22Rv1 (cell line): Measurements from ENCODE around the gene RBM20.

ENCODE experiments used
- H3K27ac ChIP-seq: fragments of 450-650 bp; 2 replicates; pipeline ENCODE4 v1.5.1; 2017
- ZFX ChIP-seq: fragments of 450-650 bp; IDR thresholded peaks from 2 replicates; pipeline ENCODE4 v1.6.1; 2017; ENCODE audit warnings: antibody characterized with exemption, borderline replicate concordance
- TF ChIP-seq, protein P1 (sequence below): fragments of 450-650 bp; IDR thresholded peaks from 2 replicates; pipeline ENCODE4 v1.5.1; 2017; ENCODE audit warnings: mild to moderate bottlenecking

Gene RBM20

DNA sequence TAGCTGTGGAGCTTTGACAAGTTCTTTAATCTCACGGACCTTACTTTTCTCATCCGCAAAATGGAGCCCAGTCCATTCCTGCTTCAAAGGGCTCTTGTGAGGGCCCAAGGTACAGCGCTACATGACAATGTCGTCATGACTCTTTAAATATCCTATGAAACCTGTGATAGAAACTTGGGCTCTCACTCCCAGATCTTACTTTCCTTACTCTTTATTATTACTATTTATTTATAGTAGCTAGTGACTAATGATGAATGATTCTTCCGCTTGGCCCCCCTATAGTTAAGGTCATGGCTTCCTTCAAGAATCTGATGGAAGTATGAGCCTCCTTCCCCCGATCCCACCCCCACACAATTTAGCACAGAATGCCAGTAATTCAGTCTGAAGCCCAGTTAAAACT, 41.9 kb downstream of the RBM20 start:
- no peak overlapping the region for H3K27ac ChIP-seq

DNA sequence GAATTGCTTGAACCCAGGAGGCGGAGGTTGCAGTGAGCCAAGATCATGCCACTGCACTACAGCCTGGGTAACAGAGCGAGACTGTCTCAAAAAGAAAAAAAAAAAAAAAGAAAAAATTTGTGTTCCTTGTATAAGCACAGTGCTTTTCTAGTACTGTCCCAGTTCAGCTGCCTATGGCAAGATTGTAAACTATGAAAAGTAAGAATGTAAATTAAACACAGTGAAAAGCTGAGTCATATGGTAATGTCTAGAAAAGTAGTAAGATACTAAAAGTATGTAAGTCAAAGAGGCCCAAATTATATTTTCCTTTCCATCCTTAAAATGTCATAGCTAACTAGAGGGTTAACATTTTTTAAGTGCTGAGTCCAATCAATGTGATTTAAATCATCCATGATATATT, 42.8 kb downstream of the RBM20 start:
- H3K27ac ChIP-seq, result no peak overlapping the region
- no peak for TF ChIP-seq ZFX
- TF ChIP-seq, protein P1, sequence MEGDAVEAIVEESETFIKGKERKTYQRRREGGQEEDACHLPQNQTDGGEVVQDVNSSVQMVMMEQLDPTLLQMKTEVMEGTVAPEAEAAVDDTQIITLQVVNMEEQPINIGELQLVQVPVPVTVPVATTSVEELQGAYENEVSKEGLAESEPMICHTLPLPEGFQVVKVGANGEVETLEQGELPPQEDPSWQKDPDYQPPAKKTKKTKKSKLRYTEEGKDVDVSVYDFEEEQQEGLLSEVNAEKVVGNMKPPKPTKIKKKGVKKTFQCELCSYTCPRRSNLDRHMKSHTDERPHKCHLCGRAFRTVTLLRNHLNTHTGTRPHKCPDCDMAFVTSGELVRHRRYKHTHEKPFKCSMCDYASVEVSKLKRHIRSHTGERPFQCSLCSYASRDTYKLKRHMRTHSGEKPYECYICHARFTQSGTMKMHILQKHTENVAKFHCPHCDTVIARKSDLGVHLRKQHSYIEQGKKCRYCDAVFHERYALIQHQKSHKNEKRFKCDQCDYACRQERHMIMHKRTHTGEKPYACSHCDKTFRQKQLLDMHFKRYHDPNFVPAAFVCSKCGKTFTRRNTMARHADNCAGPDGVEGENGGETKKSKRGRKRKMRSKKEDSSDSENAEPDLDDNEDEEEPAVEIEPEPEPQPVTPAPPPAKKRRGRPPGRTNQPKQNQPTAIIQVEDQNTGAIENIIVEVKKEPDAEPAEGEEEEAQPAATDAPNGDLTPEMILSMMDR, result no peak

More for the DNA sequence above, 41.9 kb downstream of the RBM20 start:
- no peak for TF ChIP-seq ZFX
- TF ChIP-seq, protein P1, result no peak

DNA sequence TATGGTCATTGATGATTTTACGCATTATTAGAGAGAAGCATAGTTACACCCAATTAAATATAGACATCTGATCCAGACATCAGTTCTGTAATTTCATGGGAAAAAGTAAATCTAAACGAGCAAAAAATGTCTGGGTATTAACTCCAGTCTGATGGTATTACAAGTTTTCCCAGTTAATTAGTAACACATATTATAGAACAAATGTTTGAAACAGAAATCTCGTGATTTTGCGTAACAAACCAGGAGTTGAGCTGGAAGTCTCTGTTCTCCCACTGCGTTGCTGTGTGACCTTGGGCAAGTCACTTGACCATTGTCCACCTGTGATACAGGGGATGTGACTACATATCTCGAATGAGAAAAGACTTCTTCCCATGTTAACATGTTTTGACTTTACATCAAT, 43.3 kb downstream of the RBM20 start:
- H3K27ac ChIP-seq, result no peak overlapping the region
- no peak for TF ChIP-seq ZFX
- TF ChIP-seq, protein P1, result no peak

DNA sequence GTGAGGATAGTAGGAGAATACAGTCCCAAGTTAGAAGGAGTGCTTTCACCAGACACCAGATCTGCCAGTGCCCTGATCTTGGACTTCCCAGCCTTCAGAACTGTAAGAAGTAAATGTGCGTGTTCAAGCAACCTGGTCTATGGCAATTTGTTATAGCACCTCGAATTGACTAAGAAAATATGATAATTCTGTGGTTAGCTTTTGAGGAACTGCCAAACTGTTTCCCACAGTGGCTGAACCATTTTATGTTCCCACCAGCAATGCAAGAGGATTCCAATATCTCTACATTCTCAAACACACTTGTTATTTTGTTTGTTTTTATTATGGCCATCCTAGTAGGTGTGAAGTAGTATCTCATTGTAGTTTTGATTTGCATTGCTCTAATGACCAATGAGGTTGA, 47.0 kb downstream of the RBM20 start:
- H3K27ac ChIP-seq, result no peak overlapping the region
- TF ChIP-seq, protein P1, result no peak
- no peak for TF ChIP-seq ZFX

DNA sequence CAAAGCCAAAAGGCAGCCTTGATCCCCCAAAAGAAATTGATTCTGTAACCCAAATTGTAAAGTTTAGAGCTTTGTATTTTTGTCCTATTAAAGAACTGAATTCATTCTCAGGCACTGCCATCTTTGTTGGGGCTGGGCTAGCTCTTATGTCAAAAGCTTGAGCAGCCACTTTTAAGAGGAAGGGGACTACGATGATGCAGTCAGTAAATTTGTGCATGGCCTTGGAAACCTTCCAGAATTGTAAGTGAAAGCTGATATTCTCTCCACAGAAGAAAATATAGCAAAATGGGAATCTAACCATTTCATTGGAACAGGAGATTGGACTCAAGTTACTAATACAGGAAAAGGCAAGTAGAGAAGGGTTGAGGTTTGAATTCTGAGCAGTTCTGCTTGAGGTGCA, 50.1 kb downstream of the RBM20 start:
- TF ChIP-seq, protein P1, result no peak
- TF ChIP-seq ZFX, result no peak
- no peak overlapping the region for H3K27ac ChIP-seq

DNA sequence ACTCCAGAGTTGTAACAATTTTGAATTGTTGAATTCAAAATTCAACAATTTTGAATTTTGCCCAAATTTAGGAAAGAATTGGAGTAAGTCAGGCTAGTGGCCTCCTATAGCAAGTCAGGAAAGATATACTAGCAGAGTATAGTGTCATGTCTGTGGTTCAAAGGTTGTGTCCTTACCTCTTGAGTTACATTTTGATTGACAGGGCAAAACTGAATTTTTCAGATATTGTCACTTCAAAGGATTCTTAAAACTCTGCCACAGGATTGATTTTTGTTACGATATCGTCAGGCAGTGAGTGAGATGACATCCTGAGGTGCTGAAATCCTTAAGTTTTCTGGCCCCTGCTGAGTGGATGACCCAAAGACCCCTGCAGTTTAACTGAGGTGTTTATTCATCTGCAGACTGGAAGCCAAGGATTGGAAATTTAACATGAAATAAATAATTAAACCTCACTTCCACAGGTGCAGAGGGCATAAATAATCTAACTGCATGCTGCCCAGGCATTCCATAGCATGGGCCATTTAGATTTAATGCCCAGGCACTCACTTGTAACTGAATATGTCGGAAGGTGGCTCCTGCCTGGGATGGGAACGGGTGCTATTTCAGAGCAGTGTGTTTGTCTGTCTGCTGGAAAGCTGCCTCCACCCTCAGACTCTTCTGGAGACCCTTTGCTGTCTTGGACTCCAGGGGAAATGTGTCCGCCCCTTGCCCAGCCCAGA, 50.8 kb downstream of the RBM20 start:
- H3K27ac ChIP-seq, result no peak overlapping the region
- no peak for TF ChIP-seq ZFX
- TF ChIP-seq, protein P1, result no peak

DNA sequence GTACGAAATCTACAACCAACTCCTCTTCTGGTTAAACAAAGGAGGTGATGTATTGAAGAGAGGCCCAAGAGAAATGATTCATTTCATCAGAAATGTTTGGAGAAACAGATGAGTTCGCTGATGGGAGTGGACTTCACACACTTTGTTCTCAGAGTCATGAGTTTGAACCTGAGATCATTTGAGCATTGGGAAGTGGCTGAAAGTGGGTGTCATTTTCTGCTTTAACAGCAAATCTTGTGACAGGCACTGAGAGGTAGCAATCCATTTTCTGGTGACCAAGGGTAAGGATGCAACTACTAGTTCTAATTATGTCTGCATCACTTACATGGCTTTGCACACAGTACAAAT, 51.4 kb downstream of the RBM20 start:
- no peak for TF ChIP-seq ZFX
- TF ChIP-seq, protein P1, result no peak
- no peak overlapping the region for H3K27ac ChIP-seq
